ENCODE measurements around the gene SBF1. TPM values are rescaled to one million over a fixed set of nuclear protein-coding genes. Genes with fewer than 3 reads are reported as not detected.
A peak's percentile ranks its signal among the peaks of the same experiment; 100 is the strongest.

SBF1 gene
- total RNA-seq, 4 donors from 2014 or later, result 63.7 to 122 (median 64.4) TPM

DNA sequence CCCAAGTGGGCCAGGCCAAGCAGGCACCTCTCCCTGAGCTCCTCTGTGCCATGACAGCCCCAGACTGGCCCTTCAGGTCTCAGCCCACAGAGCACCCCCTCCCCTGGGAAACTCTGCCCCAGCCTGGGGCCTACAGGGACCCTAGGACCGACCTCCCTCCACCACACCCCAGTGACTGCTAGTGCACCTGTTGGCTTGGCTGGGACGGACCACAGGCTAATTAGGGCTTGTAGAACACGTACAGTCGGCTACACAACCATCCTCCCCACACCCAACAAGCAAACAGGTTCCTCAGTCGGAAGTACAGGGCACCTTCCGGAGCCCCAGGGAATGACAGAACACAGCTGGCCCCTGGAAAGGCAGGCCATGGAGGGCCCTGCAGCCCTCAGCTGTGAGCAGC is 4.3 kb downstream of the SBF1 start:
- peak overlapping the region in 1 of 4 donors; percentile 24 for H3K27ac ChIP-seq
- WGBS, 2 donors (ENCODE audit: low coverage in 1 of 2), result no CpG with 5 or more reads among the region's 6 CpGs
- no peak for ATAC-seq
- H3K36me3 ChIP-seq, result peaks cover 0 to 37% of the 10 kb centered on the region in 2 donors
- peaks cover 0 to 66% (median 47%) of the 10 kb centered on the region in 3 donors for H3K4me1 ChIP-seq
- no peaks in the 10 kb centered on the region for H3K27me3 ChIP-seq
- H3K9me3 ChIP-seq, result no peaks in the 10 kb centered on the region
- H3K4me3 ChIP-seq, result no peak overlapping the region
- TF ChIP-seq POLR2A (IDR thresholded peaks at IDR 0.05) (no peak), EP300 (IDR thresholded peaks at IDR 0.05) (no peak)

DNA sequence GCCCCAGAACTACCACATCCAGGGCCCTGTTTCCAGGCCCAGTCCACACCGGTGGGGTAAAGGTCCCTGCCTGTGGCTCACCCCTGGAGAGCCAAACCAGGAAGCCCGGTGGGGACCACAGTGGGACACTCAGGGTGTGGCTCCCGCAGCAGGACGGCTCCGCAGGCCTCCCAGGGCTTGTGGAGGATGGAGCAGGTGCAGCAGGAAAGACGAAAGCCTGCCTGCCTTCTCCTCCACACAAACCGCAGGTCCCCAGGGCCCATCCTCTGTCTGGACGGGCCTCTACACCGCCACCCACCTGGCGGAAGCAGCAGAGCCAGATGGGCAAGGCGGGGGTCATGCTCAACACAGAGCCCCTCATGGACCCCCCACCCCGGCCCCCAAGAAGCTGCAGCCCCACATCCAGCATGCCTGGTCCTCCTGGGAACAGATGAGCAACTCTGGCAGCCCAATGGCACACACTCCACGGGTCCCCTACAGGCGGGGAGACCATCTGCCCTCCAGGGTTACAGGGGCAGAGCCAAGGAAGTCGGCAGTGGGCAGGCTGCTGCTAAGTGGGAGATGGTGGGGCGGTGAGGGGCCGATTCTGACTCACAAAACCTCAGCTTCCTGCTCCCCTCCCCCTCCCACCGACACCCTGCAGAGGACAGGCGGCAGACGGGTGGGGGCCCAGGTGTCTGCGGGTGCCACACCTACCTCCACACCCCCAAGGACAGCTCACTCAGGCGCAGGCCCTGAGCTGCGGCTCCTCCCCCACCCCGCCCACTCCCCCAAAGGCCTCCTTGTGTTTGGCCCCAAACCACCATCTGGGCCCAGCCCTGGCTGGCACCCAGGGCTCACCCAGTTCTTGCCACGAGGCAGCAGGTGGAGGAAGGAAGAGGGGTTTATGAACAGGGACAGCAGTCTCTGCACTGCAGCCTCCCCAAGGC is 5.2 kb downstream of the SBF1 start:
- WGBS, 2 donors (ENCODE audit: low coverage in 1 of 2), result no CpG with 5 or more reads among the region's 25 CpGs
- no peak overlapping the region for H3K27ac ChIP-seq
- H3K4me3 ChIP-seq, result no peak overlapping the region
- no peaks in the 10 kb centered on the region for H3K9me3 ChIP-seq
- TF ChIP-seq, protein P1, sequence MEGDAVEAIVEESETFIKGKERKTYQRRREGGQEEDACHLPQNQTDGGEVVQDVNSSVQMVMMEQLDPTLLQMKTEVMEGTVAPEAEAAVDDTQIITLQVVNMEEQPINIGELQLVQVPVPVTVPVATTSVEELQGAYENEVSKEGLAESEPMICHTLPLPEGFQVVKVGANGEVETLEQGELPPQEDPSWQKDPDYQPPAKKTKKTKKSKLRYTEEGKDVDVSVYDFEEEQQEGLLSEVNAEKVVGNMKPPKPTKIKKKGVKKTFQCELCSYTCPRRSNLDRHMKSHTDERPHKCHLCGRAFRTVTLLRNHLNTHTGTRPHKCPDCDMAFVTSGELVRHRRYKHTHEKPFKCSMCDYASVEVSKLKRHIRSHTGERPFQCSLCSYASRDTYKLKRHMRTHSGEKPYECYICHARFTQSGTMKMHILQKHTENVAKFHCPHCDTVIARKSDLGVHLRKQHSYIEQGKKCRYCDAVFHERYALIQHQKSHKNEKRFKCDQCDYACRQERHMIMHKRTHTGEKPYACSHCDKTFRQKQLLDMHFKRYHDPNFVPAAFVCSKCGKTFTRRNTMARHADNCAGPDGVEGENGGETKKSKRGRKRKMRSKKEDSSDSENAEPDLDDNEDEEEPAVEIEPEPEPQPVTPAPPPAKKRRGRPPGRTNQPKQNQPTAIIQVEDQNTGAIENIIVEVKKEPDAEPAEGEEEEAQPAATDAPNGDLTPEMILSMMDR (IDR thresholded peaks at IDR 0.05), result no peak
- no peak for TF ChIP-seq POLR2AphosphoS5 (IDR thresholded peaks at IDR 0.05)
- TF ChIP-seq POLR2A (IDR thresholded peaks at IDR 0.05), result no peak
- TF ChIP-seq EP300 (IDR thresholded peaks at IDR 0.05), result no peak
- H3K4me1 ChIP-seq, result peaks cover 0 to 61% (median 43%) of the 10 kb centered on the region in 3 donors
- H3K27me3 ChIP-seq, result no peaks in the 10 kb centered on the region
- peaks cover 0 to 46% of the 10 kb centered on the region in 2 donors for H3K36me3 ChIP-seq
- ATAC-seq, result no peak

DNA sequence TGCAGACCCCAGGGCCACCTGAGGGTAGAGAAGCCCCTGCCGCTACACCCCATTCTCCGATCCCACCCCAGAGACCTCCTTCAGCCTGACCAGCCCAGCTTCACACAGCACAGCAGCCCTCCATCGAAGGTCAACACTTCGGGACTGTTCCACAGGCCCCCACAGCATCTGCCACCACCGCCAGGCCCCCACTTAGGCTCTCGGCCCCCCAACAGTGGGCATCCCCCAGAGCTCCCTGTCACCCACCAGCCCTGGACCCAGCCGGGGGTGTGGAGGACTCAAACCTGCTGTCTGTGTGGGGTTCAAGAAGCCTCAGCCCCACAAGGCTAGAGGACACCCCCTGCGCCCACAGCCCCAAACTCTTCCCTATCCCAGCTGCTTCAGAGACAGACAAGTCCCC is 6.2 kb downstream of the SBF1 start:
- no peak for ATAC-seq
- Histone ChIP-seq H3K4me3 (no peak overlapping the region), H3K27me3 (no peaks in the 10 kb centered on the region), H3K27ac (no peak overlapping the region), H3K9me3 (no peaks in the 10 kb centered on the region), H3K36me3 (peaks cover 0 to 56% of the 10 kb centered on the region in 2 donors), H3K4me1 (peaks cover 0 to 55% (median 40%) of the 10 kb centered on the region in 3 donors)
- 50% methylated on average over 2 of the region's 8 CpGs; no CpG with 5 or more reads in 1 of the 2 donors for WGBS, 2 donors (ENCODE audit: low coverage in 1 of 2)
- TF ChIP-seq POLR2A (IDR thresholded peaks at IDR 0.05) (no peak), EP300 (IDR thresholded peaks at IDR 0.05) (no peak), POLR2AphosphoS5 (IDR thresholded peaks at IDR 0.05) (no peak)
- TF ChIP-seq, protein P1 (IDR thresholded peaks at IDR 0.05), result no peak

DNA sequence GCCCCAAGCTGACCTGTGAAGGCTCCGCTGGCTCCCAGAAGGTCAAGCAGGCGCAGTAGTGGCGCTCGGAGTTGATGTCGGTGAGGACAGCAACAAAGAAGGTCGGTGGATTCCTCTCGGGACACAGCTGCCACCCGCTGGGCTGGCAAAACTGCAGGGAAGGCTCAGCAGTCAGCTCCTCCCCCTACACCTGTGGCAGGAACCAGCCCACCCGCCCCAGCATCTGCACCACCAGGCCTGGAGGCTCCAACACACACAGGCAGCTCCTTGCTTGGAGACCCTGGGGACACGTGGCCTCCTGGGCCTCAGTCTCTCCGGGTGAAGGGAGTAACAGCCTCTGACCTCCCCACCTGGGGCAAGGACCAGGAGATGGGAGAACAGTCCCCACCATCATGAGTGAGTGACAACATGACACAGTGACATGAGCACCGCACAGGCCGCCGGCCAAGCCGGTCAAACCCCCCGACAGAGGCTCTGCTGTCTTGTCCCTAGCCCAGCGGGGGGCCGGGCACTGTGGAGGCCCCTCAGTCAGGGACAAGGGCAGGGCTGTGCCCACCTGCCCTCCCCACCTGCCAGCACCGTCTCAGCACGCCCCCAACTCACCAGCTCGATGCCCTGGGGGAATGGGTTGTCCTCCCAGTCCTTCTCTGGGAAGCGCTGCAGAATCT is 6.9 kb downstream of the SBF1 start:
- no peaks in the 10 kb centered on the region for H3K27me3 ChIP-seq
- no peaks in the 10 kb centered on the region for H3K9me3 ChIP-seq
- TF ChIP-seq POLR2A (IDR thresholded peaks at IDR 0.05) (no peak), EP300 (IDR thresholded peaks at IDR 0.05) (no peak), POLR2AphosphoS5 (IDR thresholded peaks at IDR 0.05) (no peak)
- TF ChIP-seq, protein P1 (IDR thresholded peaks at IDR 0.05), result no peak
- H3K4me1 ChIP-seq, result peaks cover 0 to 48% (median 33%) of the 10 kb centered on the region in 3 donors
- H3K36me3 ChIP-seq, result peaks cover 0 to 63% of the 10 kb centered on the region in 2 donors
- H3K27ac ChIP-seq, result no peak overlapping the region
- H3K4me3 ChIP-seq, result no peak overlapping the region
- no peak for ATAC-seq
- 88% methylated on average over 5 of the region's 22 CpGs; no CpG with 5 or more reads in 1 of the 2 donors for WGBS, 2 donors (ENCODE audit: low coverage in 1 of 2)

DNA sequence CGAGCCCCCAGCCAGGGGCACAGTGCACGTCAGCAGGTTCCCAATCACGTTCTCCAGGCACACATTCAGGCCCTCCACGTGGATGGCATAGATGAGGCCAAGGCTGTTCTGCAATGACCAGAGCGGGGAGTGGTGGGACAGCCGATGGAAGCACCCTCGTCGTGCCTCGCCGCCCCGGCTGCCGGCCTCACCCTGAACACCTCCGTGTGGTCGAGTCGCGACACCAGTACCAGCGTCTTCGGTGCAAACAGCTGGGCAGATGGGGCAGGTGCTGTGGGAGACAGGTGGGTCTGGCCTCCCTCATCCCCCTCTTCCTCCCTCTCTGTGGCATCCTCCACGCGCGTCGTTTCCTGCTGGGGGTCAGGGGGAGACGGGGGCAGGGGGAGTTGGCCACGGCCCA is 7.5 kb downstream of the SBF1 start:
- no CpG with 5 or more reads among the region's 24 CpGs for WGBS, 2 donors (ENCODE audit: low coverage in 1 of 2)
- no peaks in the 10 kb centered on the region for H3K27me3 ChIP-seq
- ATAC-seq, result no peak

More for the DNA sequence above, 7.5 kb downstream of the SBF1 start:
- no peak for TF ChIP-seq EP300 (IDR thresholded peaks at IDR 0.05)
- TF ChIP-seq POLR2A (IDR thresholded peaks at IDR 0.05), result no peak
- TF ChIP-seq, protein P1 (IDR thresholded peaks at IDR 0.05), result no peak
- TF ChIP-seq POLR2AphosphoS5 (IDR thresholded peaks at IDR 0.05), result no peak
- no peak overlapping the region for H3K27ac ChIP-seq
- peaks cover 0 to 42% (median 27%) of the 10 kb centered on the region in 3 donors for H3K4me1 ChIP-seq
- peaks cover 0 to 69% of the 10 kb centered on the region in 2 donors for H3K36me3 ChIP-seq
- no peaks in the 10 kb centered on the region for H3K9me3 ChIP-seq
- H3K4me3 ChIP-seq, result no peak overlapping the region

Measured in gastroesophageal sphincter (tissue), 4 donors.